Measurements from ENCODE around the gene TNFRSF8.

Gene TNFRSF8

DNA sequence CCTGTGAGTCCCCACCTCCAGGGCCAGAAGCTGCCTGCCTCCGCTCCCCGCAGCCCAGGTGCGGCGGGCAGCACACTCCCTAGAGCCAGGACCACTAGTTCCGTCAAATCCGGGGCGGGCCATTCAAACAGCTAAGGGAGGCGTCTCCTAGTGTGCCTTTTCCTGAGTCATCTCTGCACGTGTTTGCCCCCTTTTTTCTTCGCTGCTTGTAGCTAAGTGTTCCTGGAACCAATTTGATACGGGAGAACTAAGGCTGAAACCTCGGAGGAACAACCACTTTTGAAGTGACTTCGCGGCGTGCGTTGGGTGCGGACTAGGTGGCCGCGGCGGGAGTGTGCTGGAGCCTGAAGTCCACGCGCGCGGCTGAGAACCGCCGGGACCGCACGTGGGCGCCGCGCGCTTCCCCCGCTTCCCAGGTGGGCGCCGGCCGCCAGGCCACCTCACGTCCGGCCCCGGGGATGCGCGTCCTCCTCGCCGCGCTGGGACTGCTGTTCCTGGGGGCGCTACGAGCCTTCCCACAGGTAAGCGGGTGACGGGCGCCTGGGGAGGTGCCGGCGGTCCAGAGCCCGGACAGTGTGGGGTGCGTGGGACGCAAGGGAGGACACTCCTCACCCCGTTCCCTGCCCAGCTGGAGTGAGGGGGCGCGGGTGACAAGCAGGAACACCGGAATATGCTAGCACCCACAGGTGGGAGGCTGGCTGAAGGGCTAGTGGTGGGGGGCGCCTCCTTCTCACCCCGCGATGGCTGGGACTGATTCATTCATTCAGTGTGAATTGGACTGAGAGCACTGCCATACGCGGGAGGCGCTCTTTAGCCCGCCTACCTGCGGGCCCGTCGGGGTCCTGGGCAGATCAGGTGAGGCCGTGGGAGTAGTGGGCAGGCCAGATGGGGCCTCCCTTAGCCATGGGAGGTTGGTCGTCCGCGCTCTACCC is at the start of gene TNFRSF8:
TSS of gene TNFRSF8 (plus strand) at position 163 of the 932 bp plus-strand sequence. CDS start at position 459, 296 bp downstream.
- Histone ChIP-seq H3K9ac (ENCODE audit: low read depth, low read length) (peak within 1 kb of the TSS; percentile 47), H3K9me3 (ENCODE audit: control insufficient read depth, insufficient read depth, low read length) (no peaks in the 10 kb centered on the region), H3K4me3 (ENCODE audit: low read depth, low read length) (peak within 1 kb of the TSS; percentile 79), H3K4me1 (ENCODE audit: control insufficient read depth, insufficient read depth, low read length) (peaks cover 30% of the 10 kb centered on the region), H3K36me3 (ENCODE audit: control insufficient read depth, insufficient read depth, low read length) (no peaks in the 10 kb centered on the region), H3K27me3 (ENCODE audit: control insufficient read depth, insufficient read depth, low read length) (peaks cover 33% of the 10 kb centered on the region)

GRCh38 chr1:12014141-12014991 is 48.7 kb upstream of the TNFRSF8 start:
- Histone ChIP-seq H3K4me1 (ENCODE audit: control insufficient read depth, insufficient read depth, low read length) (no peaks in the 10 kb centered on the region), H3K4me3 (ENCODE audit: low read depth, low read length) (no peak overlapping the region), H3K9ac (ENCODE audit: low read depth, low read length) (no peak overlapping the region), H3K27me3 (ENCODE audit: control insufficient read depth, insufficient read depth, low read length) (no peaks in the 10 kb centered on the region), H3K36me3 (ENCODE audit: control insufficient read depth, insufficient read depth, low read length) (peaks cover 27% of the 10 kb centered on the region), H3K9me3 (ENCODE audit: control insufficient read depth, insufficient read depth, low read length) (no peaks in the 10 kb centered on the region)

- Histone ChIP-seq H3K27me3 (ENCODE audit: control insufficient read depth, insufficient read depth, low read length) (no peaks in the 10 kb centered on the region), H3K9me3 (ENCODE audit: control insufficient read depth, insufficient read depth, low read length) (no peaks in the 10 kb centered on the region), H3K4me1 (ENCODE audit: control insufficient read depth, insufficient read depth, low read length) (no peaks in the 10 kb centered on the region), H3K36me3 (ENCODE audit: control insufficient read depth, insufficient read depth, low read length) (peaks cover 21% of the 10 kb centered on the region), H3K9ac (ENCODE audit: low read depth, low read length) (no peak overlapping the region), H3K4me3 (ENCODE audit: low read depth, low read length) (no peak overlapping the region)
Measured at GRCh38 chr1:12015001-12015491, 48.1 kb upstream of the TNFRSF8 start.

DNA sequence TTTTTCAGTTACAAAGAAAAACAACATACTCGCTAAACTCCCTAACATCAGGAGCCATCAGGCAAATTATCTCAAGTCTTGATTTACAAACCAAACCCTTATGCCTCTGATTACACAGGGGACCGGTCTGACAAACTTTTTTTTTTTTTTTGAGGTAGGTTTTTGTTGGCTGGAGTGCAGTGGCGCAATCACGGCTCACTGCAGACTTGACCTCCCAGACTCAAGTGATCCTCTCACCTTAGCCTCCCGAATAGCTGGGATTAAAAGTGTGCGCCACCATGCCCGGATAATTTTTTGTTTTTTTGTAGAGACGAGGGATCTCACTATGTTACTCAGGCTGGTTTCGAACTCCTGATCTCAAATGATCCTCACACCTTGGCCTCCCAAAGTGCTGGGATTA is 47.6 kb upstream of the TNFRSF8 start:
- H3K4me1 ChIP-seq (ENCODE audit: control insufficient read depth, insufficient read depth, low read length), result no peaks in the 10 kb centered on the region
- H3K36me3 ChIP-seq (ENCODE audit: control insufficient read depth, insufficient read depth, low read length), result peaks cover 17% of the 10 kb centered on the region
- no peaks in the 10 kb centered on the region for H3K9me3 ChIP-seq (ENCODE audit: control insufficient read depth, insufficient read depth, low read length)
- H3K4me3 ChIP-seq (ENCODE audit: low read depth, low read length), result no peak overlapping the region
- H3K9ac ChIP-seq (ENCODE audit: low read depth, low read length), result no peak overlapping the region
- no peaks in the 10 kb centered on the region for H3K27me3 ChIP-seq (ENCODE audit: control insufficient read depth, insufficient read depth, low read length)

DNA sequence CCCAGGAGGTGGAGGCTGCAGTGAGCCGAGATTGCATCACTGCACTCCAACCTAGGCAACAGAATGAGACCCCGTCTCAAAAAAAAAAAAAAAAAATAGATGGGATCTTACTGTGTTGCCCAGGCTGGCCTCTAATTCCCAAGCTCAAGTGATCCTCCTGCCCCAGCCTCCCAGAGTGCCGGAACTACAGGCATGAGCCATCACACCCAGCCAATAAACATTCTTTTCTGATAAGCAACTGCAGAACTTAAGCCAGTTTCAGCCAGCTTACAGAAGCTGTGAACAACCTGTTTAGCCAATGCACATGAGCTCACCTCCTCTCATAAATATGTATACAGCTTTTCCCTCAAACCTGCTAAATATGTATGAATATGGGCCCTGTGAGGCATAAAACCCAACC is 46.9 kb upstream of the TNFRSF8 start:
- no peaks in the 10 kb centered on the region for H3K9me3 ChIP-seq (ENCODE audit: control insufficient read depth, insufficient read depth, low read length)
- H3K4me1 ChIP-seq (ENCODE audit: control insufficient read depth, insufficient read depth, low read length), result no peaks in the 10 kb centered on the region

GRCh38 chr1:12019858-12020509 is 43.1 kb upstream of the TNFRSF8 start:
- peaks cover 23% of the 10 kb centered on the region for H3K36me3 ChIP-seq (ENCODE audit: control insufficient read depth, insufficient read depth, low read length)
- H3K4me3 ChIP-seq (ENCODE audit: low read depth, low read length), result peak overlapping the region; percentile 72
- no peaks in the 10 kb centered on the region for H3K4me1 ChIP-seq (ENCODE audit: control insufficient read depth, insufficient read depth, low read length)

More for the DNA sequence above, 46.9 kb upstream of the TNFRSF8 start:
- Histone ChIP-seq H3K36me3 (ENCODE audit: control insufficient read depth, insufficient read depth, low read length) (peaks cover 11% of the 10 kb centered on the region), H3K9ac (ENCODE audit: low read depth, low read length) (no peak overlapping the region), H3K4me3 (ENCODE audit: low read depth, low read length) (no peak overlapping the region), H3K27me3 (ENCODE audit: control insufficient read depth, insufficient read depth, low read length) (no peaks in the 10 kb centered on the region)

GRCh38 chr1:12021616-12022015 is 41.5 kb upstream of the TNFRSF8 start:
- Histone ChIP-seq H3K36me3 (ENCODE audit: control insufficient read depth, insufficient read depth, low read length) (peaks cover 32% of the 10 kb centered on the region), H3K9ac (ENCODE audit: low read depth, low read length) (no peak overlapping the region), H3K27me3 (ENCODE audit: control insufficient read depth, insufficient read depth, low read length) (no peaks in the 10 kb centered on the region)

More at GRCh38 chr1:12019858-12020509, 43.1 kb upstream of the TNFRSF8 start:
- peak overlapping the region; percentile 65 for H3K9ac ChIP-seq (ENCODE audit: low read depth, low read length)
- no peaks in the 10 kb centered on the region for H3K27me3 ChIP-seq (ENCODE audit: control insufficient read depth, insufficient read depth, low read length)
- H3K9me3 ChIP-seq (ENCODE audit: control insufficient read depth, insufficient read depth, low read length), result no peaks in the 10 kb centered on the region

GRCh38 chr1:12022036-12022435 is 41.1 kb upstream of the TNFRSF8 start:
- Histone ChIP-seq H3K9me3 (ENCODE audit: control insufficient read depth, insufficient read depth, low read length) (no peaks in the 10 kb centered on the region), H3K9ac (ENCODE audit: low read depth, low read length) (no peak overlapping the region), H3K36me3 (ENCODE audit: control insufficient read depth, insufficient read depth, low read length) (peaks cover 32% of the 10 kb centered on the region), H3K4me3 (ENCODE audit: low read depth, low read length) (no peak overlapping the region), H3K4me1 (ENCODE audit: control insufficient read depth, insufficient read depth, low read length) (no peaks in the 10 kb centered on the region), H3K27me3 (ENCODE audit: control insufficient read depth, insufficient read depth, low read length) (no peaks in the 10 kb centered on the region)

More at GRCh38 chr1:12021616-12022015, 41.5 kb upstream of the TNFRSF8 start:
- H3K9me3 ChIP-seq (ENCODE audit: control insufficient read depth, insufficient read depth, low read length), result no peaks in the 10 kb centered on the region
- H3K4me1 ChIP-seq (ENCODE audit: control insufficient read depth, insufficient read depth, low read length), result no peaks in the 10 kb centered on the region
- H3K4me3 ChIP-seq (ENCODE audit: low read depth, low read length), result no peak overlapping the region

- Histone ChIP-seq H3K4me1 (ENCODE audit: control insufficient read depth, insufficient read depth, low read length) (no peaks in the 10 kb centered on the region), H3K9ac (ENCODE audit: low read depth, low read length) (no peak overlapping the region), H3K27me3 (ENCODE audit: control insufficient read depth, insufficient read depth, low read length) (no peaks in the 10 kb centered on the region), H3K36me3 (ENCODE audit: control insufficient read depth, insufficient read depth, low read length) (peaks cover 62% of the 10 kb centered on the region), H3K9me3 (ENCODE audit: control insufficient read depth, insufficient read depth, low read length) (no peaks in the 10 kb centered on the region), H3K4me3 (ENCODE audit: low read depth, low read length) (no peak overlapping the region)
Measured at GRCh38 chr1:12026586-12026985, 36.5 kb upstream of the TNFRSF8 start.

DNA sequence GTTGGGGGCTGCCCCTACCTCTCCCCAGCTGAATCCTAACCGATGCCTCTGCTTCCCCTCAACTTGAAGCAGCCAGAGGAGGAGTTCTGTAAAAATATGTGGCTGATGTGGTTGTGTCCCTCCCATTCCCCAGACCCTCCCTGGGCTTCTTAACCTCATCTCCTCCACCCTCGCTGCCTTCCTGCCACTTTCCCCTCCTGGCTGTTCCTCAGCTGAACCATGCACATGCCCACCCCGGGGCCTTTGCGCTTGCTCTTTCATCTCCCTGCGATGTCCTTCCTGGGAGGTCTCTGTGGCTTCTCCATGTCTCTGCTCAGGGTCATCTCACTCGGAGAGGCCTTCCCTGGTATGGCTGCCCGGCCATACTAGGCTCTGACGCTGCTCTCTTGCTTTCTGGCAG is 34.9 kb upstream of the TNFRSF8 start:
- H3K27me3 ChIP-seq (ENCODE audit: control insufficient read depth, insufficient read depth, low read length), result no peaks in the 10 kb centered on the region
- H3K9ac ChIP-seq (ENCODE audit: low read depth, low read length), result no peak overlapping the region
- no peaks in the 10 kb centered on the region for H3K4me1 ChIP-seq (ENCODE audit: control insufficient read depth, insufficient read depth, low read length)
- H3K4me3 ChIP-seq (ENCODE audit: low read depth, low read length), result no peak overlapping the region
- H3K9me3 ChIP-seq (ENCODE audit: control insufficient read depth, insufficient read depth, low read length), result no peaks in the 10 kb centered on the region
- peaks cover 54% of the 10 kb centered on the region for H3K36me3 ChIP-seq (ENCODE audit: control insufficient read depth, insufficient read depth, low read length)

DNA sequence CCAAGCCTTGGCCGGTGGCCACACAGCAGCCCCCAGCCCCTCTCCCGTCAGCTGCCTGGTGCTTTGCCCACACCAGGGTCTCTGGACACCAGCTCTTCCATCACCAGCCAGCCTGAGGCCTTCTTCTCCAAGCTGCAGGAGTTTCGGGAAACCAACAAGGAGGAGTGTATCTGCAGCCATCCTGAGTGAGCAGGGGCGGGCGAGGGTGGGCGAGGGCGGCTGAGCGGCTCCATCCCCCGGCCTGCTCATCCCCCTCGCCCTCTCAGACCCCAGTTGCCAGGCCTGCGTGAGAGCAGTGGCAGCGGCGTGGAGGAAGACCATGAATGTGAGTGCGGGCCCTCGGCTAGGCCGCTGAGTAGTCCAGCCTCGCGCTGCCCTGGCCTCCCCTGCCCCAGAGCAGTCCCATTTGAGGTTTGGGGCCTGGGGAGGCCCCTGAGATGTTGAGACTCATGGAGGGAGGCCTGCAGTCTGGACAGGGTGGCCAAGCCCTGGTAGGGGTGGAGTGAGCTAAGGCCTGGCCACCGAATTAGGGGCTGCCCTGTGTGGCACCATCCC is 34.1 kb upstream of the TNFRSF8 start:
- no peak overlapping the region for H3K9ac ChIP-seq (ENCODE audit: low read depth, low read length)
- no peaks in the 10 kb centered on the region for H3K27me3 ChIP-seq (ENCODE audit: control insufficient read depth, insufficient read depth, low read length)
- no peaks in the 10 kb centered on the region for H3K4me1 ChIP-seq (ENCODE audit: control insufficient read depth, insufficient read depth, low read length)
- H3K9me3 ChIP-seq (ENCODE audit: control insufficient read depth, insufficient read depth, low read length), result no peaks in the 10 kb centered on the region
- no peak overlapping the region for H3K4me3 ChIP-seq (ENCODE audit: low read depth, low read length)
- H3K36me3 ChIP-seq (ENCODE audit: control insufficient read depth, insufficient read depth, low read length), result peaks cover 54% of the 10 kb centered on the region
